ENCODE data around the gene ARHGEF16. TPM values are rescaled to one million over a fixed set of nuclear protein-coding genes. Genes with fewer than 3 reads are reported as not detected.

ARHGEF16 gene
- polyA plus RNA-seq, 1 of the 3 experiments (the other 2 are of a cell fraction) = 0.18 TPM

- H3K36me3 ChIP-seq (replicated peaks in 1 of 2; ENCODE audit: control insufficient read depth in 1 of 2, insufficient read depth in 2 of 2, low read length in 1 of 2) = no peaks in the 10 kb centered on the region
- TF ChIP-seq FOXM1 (IDR thresholded peaks at IDR 0.05; ENCODE audit: low read depth) (no peak), SIN3A (IDR thresholded peaks at IDR 0.05; ENCODE audit: borderline replicate concordance, low read depth, low read length) (no peak), USF2 (IDR thresholded peaks at IDR 0.05; ENCODE audit: borderline replicate concordance, low read depth, low read length) (no peak), REST (IDR thresholded peaks at IDR 0.05; ENCODE audit: low read depth, low read length) (no peak), RCOR1 (IDR thresholded peaks at IDR 0.05; ENCODE audit: low read length) (no peak), FOXJ3 (CRISPR knock-in tag; IDR thresholded peaks at IDR 0.05) (no peak), TAF1 (IDR thresholded peaks at IDR 0.05; ENCODE audit: borderline replicate concordance, low read depth, low read length) (no peak), CHD2 (IDR thresholded peaks at IDR 0.05; ENCODE audit: low read length, partially characterized antibody) (no peak), RAD21 (IDR thresholded peaks at IDR 0.05; ENCODE audit: low read length) (no peak), TEAD4 (IDR thresholded peaks at IDR 0.05; ENCODE audit: borderline replicate concordance, insufficient read depth) (no peak), TCF12 (IDR thresholded peaks at IDR 0.05) (no peak), USF1 (IDR thresholded peaks at IDR 0.05; ENCODE audit: borderline replicate concordance, low read depth) (no peak), NRF1 (IDR thresholded peaks at IDR 0.05; ENCODE audit: low read depth, low read length) (no peak), CTCF (IDR thresholded peaks at IDR 0.05) (no peak)
- TF ChIP-seq, protein P1, sequence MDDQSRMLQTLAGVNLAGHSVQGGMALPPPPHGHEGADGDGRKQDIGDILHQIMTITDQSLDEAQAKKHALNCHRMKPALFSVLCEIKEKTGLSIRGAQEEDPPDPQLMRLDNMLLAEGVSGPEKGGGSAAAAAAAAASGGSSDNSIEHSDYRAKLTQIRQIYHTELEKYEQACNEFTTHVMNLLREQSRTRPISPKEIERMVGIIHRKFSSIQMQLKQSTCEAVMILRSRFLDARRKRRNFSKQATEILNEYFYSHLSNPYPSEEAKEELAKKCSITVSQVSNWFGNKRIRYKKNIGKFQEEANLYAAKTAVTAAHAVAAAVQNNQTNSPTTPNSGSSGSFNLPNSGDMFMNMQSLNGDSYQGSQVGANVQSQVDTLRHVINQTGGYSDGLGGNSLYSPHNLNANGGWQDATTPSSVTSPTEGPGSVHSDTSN (IDR thresholded peaks at IDR 0.05) = no peak
- no peak overlapping the region for H3K27ac ChIP-seq (ENCODE audit: low read depth in 2 of 2, low read length in 1 of 2)
- no peak overlapping the region for H3K9ac ChIP-seq
- no peak overlapping the region for H2AFZ ChIP-seq (ENCODE audit: low read depth)
- H4K20me1 ChIP-seq (ENCODE audit: insufficient read depth) = no peaks in the 10 kb centered on the region
- H3K4me2 ChIP-seq = no peak overlapping the region
- H3F3A ChIP-seq (replicated peaks; ENCODE audit: insufficient read depth) = no peaks in the 10 kb centered on the region
- no peaks in the 10 kb centered on the region for H3K9me2 ChIP-seq
- POLR2A ChIA-PET = no interaction called here
- no peak for DNase-seq
- CTCF ChIA-PET = interaction anchor here (0.6 to 2.0 kb wide), 14 partner anchors 9 to 646 kb away, joined by 3 to 12 read pairs (median 3); no protein-coding TSS in a partner anchor
- no peaks in the 10 kb centered on the region for H3K9me3 ChIP-seq
- no peak overlapping the region for H3K4me3 ChIP-seq (ENCODE audit: low read depth in 2 of 2, low read length in 1 of 2)
- 58% methylated on average over 7 of the region's 17 CpGs for WGBS (ENCODE audit: low lambda C conversion rate)
- peaks cover 14% of the 10 kb centered on the region; the same call in 1 of the 2 replicates for H3K27me3 ChIP-seq (ENCODE audit: insufficient read depth)
- H3K79me2 ChIP-seq (ENCODE audit: insufficient read depth) = no peaks in the 10 kb centered on the region
- H3K4me1 ChIP-seq (ENCODE audit: control insufficient read depth in 1 of 2, insufficient read depth in 2 of 2, low read depth in 1 of 2, low read length in 1 of 2) = no peaks in the 10 kb centered on the region
Observed at GRCh38 chr1:3431686-3432085, 22.8 kb upstream of the ARHGEF16 start.

Data from SK-N-SH (cell line).